Fibroblast of lung (primary cell): ENCODE results near the gene PCID2. TPM values are rescaled to one million over a fixed set of nuclear protein-coding genes. Genes with fewer than 3 reads are reported as not detected.

Experiments
- DNase-seq, 2 donors: peaks; one replicate each; pipeline versions ENCODE4 v3.0.0 to v3.0.0-alpha.2; 2010; ENCODE audit warnings: low read depth in 2 of 2
- H2AFZ ChIP-seq: 2 replicates; pipeline ENCODE4 v1.5.1; 2012; ENCODE audit warnings: low read length, control low read depth, inconsistent platforms
- H3K27ac ChIP-seq: 2 replicates; pipeline ENCODE4 v1.5.1; 2011; ENCODE audit warnings: low read length, control low read depth; ENCODE audit not compliant: insufficient read depth
- H3K27me3 ChIP-seq: 2 replicates; pipeline ENCODE4 v1.5.1; 2011; ENCODE audit warnings: mild to moderate bottlenecking, low read length; ENCODE audit not compliant: control insufficient read depth, insufficient read depth
- H3K36me3 ChIP-seq: 2 replicates; pipeline ENCODE4 v1.5.1; 2011; ENCODE audit warnings: low read length; ENCODE audit not compliant: control insufficient read depth, insufficient read depth
- H3K4me1 ChIP-seq: 2 replicates; pipeline ENCODE4 v1.5.1; 2011; ENCODE audit warnings: low read length; ENCODE audit not compliant: control insufficient read depth, insufficient read depth; ENCODE audit errors: extremely low read depth
- H3K4me2 ChIP-seq: 2 replicates; pipeline ENCODE4 v1.5.1; 2011; ENCODE audit warnings: low read length, control low read depth; ENCODE audit not compliant: insufficient read depth; ENCODE audit errors: extremely low read depth
- H3K4me3 ChIP-seq, 4 experiments: fragments of 200-600 bp in 1 of 4; sonication (generic) in 1 of 4; replicated peaks in 1 of 4; 2 replicates each; pipeline ENCODE4 v1.5.1; 2011 to 2016; ENCODE audit warnings: low read length in 4 of 4, low read depth in 3 of 4, mild to moderate bottlenecking in 3 of 4, control low read depth in 2 of 4, inconsistent platforms in 1 of 4, mixed read lengths in 1 of 4; ENCODE audit not compliant: insufficient read depth in 1 of 4; ENCODE audit errors: control extremely low read depth in 1 of 4
- H3K79me2 ChIP-seq: 2 replicates; pipeline ENCODE4 v1.5.1; 2012; ENCODE audit warnings: mild to moderate bottlenecking, low read length, inconsistent platforms; ENCODE audit not compliant: control insufficient read depth, insufficient read depth
- H3K9ac ChIP-seq: 2 replicates; pipeline ENCODE4 v1.5.1; 2011; ENCODE audit warnings: mild to moderate bottlenecking, low read length, control low read depth; ENCODE audit not compliant: insufficient read depth
- H3K9me3 ChIP-seq: 2 replicates; pipeline ENCODE4 v1.5.1; 2012; ENCODE audit warnings: low read depth, low read length; ENCODE audit not compliant: control insufficient read depth, insufficient read depth
- H4K20me1 ChIP-seq: 2 replicates; pipeline ENCODE4 v1.5.1; 2011; ENCODE audit warnings: low read length; ENCODE audit not compliant: control insufficient read depth, insufficient read depth; ENCODE audit errors: extremely low read depth
- CTCF ChIP-seq, 2 donors: IDR thresholded peaks in 1 of 2; conservative IDR thresholded peaks in 1 of 2; 1 replicate in 1 of 2; 2 replicates in 1 of 2; pipeline ENCODE4 v1.5.1; 2011 to 2012; ENCODE audit warnings: low read length in 2 of 2, control low read depth in 1 of 2, inconsistent platforms in 1 of 2, low read depth in 1 of 2, mild to moderate bottlenecking in 1 of 2
- EZH2 ChIP-seq: IDR thresholded peaks from 2 replicates; pipeline ENCODE4 v1.5.1; 2012; ENCODE audit warnings: low read length, control low read depth, mild to moderate bottlenecking; ENCODE audit errors: missing control alignments
- polyA plus RNA-seq, 2 donors: library from polyadenylated mRNA; depleted of rRNA in 1 of 2; stranded (reverse) in 1 of 2; unstranded in 1 of 2; fragments of >200 nt; gene quantifications; 2 replicates each; pipeline ENCODE4 v1.2.1, GENCODE V29; 2011 to 2012; ENCODE audit warnings: missing spikeins in 1 of 2
- total RNA-seq: library from RNA; depleted of rRNA; stranded (reverse); fragments of >200 nt; gene quantifications from 2 replicates; pipeline ENCODE4 v1.2.1, GENCODE V29; 2014

Gene PCID2
- total and polyA plus RNA-seq, 2 donors (not counting 1 experiment from before 2014, with no cell fraction given) = 93.5 to 113 TPM

GRCh38 chr13:113239986-113240385 is 31.5 kb upstream of the PCID2 start:
- H3K4me2 ChIP-seq = no peak overlapping the region
- no peaks in the 10 kb centered on the region for H3K27me3 ChIP-seq
- no peak overlapping the region for H3K4me3 ChIP-seq
- no peaks in the 10 kb centered on the region for H3K4me1 ChIP-seq
- no peaks in the 10 kb centered on the region for H4K20me1 ChIP-seq
- TF ChIP-seq CTCF (conservative IDR thresholded peaks at IDR 0.05 in 1 of 2, IDR thresholded peaks at IDR 0.05 in 1 of 2; ENCODE audit: low read depth in 1 of 2, low read length in 2 of 2) (no peak), EZH2 (no peak)
- H3K9ac ChIP-seq = no peak overlapping the region
- no peak overlapping the region for H2AFZ ChIP-seq
- DNase-seq = no peak
- no peak overlapping the region for H3K27ac ChIP-seq
- H3K36me3 ChIP-seq = peaks cover 21% of the 10 kb centered on the region
- no peaks in the 10 kb centered on the region for H3K79me2 ChIP-seq
- H3K9me3 ChIP-seq = no peaks in the 10 kb centered on the region

- Histone ChIP-seq H3K27me3 (no peaks in the 10 kb centered on the region), H2AFZ (no peak overlapping the region), H3K4me1 (no peaks in the 10 kb centered on the region), H4K20me1 (no peaks in the 10 kb centered on the region), H3K27ac (no peak overlapping the region), H3K4me2 (no peak overlapping the region), H3K79me2 (no peaks in the 10 kb centered on the region), H3K9ac (no peak overlapping the region), H3K36me3 (peaks cover 22% of the 10 kb centered on the region), H3K9me3 (no peaks in the 10 kb centered on the region), H3K4me3 (no peak overlapping the region)
- DNase-seq = no peak
- TF ChIP-seq EZH2 (no peak), CTCF (conservative IDR thresholded peaks at IDR 0.05 in 1 of 2, IDR thresholded peaks at IDR 0.05 in 1 of 2; ENCODE audit: low read depth in 1 of 2, low read length in 2 of 2) (no peak)
Measured at GRCh38 chr13:113239357-113239756, 30.9 kb upstream of the PCID2 start.

GRCh38 chr13:113238536-113238935 is 30.1 kb upstream of the PCID2 start:
- Histone ChIP-seq H2AFZ (no peak overlapping the region), H3K9ac (no peak overlapping the region), H3K27ac (no peak overlapping the region), H4K20me1 (no peaks in the 10 kb centered on the region), H3K27me3 (no peaks in the 10 kb centered on the region), H3K79me2 (no peaks in the 10 kb centered on the region), H3K36me3 (peaks cover 20% of the 10 kb centered on the region), H3K4me2 (no peak overlapping the region), H3K9me3 (no peaks in the 10 kb centered on the region), H3K4me3 (no peak overlapping the region), H3K4me1 (no peaks in the 10 kb centered on the region)
- TF ChIP-seq EZH2 (no peak), CTCF (conservative IDR thresholded peaks at IDR 0.05 in 1 of 2, IDR thresholded peaks at IDR 0.05 in 1 of 2; ENCODE audit: low read depth in 1 of 2, low read length in 2 of 2) (no peak)
- no peak for DNase-seq
